HG03159 (cell line): Measurements from ENCODE around the gene PARD6G.

Experiments
- ATAC-seq: cut with Tn5 transposase; IDR thresholded peaks from one replicate; pipeline ENCODE4 v1.9.1; 2021; ENCODE audit warnings: mild to moderate bottlenecking, moderate library complexity; ENCODE audit not compliant: unreplicated experiment

Gene PARD6G

DNA sequence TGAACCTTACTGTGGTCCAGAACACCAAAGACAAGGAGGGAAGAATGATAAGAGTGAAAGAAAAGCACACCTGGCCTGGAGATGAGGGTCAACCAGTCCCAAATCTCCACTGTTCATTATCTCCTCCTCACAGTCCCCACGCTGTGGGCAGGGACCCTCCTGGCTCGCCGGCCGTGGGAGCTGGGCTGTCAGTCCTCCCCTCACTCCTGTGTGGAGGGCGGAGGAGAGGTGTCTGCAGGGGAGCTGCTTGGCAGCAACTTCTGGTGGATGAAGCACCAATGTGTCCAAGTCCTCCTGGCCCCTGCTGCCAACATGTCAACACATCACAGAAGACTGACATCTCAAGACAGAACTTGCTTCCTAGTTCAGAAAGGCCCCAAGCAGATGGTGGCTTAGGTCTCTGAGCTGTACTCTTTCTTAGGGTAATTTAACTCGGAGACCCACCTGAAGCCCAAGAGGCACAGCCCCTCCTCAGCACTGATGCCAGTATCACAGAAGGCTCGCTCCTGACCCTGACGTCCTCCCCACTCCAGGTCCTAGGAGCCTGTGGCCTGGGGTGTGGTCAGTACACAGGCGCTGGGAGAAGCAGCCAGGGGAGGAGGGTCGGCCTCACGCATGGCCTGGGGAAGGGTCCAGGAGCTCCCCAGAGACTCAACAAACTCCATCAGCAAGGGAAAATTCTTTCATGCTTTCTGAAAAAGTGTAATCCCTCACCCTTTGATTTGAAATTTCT, 54.5 kb downstream of the PARD6G start:
- no peak for ATAC-seq

DNA sequence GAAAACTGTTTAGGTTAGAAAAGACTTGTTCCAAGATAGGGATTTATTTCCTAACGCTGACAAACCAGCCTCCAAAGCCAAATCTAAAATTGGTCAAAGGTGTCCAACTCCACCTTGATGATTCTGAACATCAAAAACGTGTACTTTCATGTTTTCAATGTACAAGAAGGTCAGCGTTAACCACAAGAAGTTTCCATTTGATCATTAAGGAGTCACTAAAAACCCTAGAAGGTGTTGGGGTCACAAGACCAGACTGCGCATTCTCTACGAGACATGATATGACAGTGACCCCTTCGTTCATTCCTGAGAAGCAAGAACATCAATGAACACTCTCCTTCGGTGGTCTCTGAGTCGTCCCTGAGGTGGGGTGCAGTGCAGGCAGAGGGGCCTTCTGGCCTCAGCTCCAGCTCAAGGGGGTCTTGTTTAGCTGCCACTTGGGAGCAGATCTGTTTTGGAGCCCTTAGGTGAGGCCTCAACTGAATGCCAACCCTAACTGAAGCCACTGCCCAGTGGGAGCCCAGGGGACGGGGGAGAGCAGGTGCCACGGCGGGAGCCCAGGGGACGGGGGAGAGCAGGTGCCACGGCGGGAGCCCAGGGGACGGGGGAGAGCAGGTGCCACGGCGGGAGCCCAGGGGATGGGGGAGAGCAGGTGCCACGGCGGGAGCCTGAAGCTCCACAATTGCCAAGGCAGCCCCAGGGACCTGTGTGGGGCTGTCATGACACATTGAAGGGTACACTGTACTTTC, 55.2 kb downstream of the PARD6G start:
- no peak for ATAC-seq

DNA sequence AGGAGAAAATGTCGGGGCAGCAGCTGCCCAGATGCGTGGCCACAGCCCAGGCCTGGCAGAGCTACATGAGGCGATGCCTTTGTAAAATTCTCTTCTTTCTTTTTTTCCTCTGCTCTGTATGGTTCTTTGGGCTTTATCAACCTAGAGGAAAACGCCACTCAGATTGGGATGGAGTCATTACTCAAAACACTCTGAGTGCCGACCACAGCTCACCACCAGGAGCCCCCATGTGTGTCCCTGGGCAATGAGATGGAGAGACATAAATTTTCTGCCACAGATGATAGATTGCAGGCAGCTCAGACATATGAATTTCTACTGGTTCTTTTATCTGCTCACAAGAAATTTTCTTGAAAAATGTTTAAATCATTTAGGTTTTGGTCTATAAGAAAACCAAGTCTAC, 56.0 kb downstream of the PARD6G start:
- ATAC-seq = peak; percentile 51

DNA sequence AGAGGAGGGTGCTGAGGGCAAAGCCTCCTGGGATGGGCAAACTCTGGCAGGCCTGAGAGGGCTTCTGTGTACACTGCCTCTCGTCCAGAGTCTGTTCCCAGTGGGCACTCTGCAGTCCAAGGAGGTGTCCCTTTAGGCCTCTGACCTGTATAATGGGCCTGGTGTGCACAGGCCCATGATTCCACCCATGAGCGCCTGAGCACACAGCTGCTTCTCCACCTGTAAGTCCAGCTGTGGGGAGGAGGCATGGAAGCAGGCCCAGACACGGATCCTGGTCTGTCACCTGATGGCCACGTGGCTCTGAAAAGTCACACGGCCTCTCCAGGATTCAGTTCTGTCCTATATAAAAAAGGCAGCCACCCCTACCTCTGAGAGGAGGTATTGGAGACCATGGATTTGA, 57.0 kb downstream of the PARD6G start:
- ATAC-seq = no peak

DNA sequence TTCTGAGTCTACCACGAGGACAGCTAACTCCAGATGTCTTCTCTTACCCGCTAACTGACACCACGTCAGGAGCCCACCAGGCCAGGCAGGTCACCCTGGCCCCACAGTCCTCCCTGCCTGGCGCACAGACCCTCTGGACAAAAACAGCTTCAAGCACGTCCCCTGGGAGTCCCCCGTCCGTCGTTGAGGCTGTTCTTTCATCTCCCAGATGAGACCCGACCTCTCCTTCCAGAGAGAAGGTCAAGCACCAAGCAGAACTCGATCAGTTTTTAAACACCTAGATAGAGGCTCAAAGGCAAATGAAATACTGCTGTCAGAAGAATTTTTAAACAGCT, 57.8 kb downstream of the PARD6G start:
- ATAC-seq = no peak

DNA sequence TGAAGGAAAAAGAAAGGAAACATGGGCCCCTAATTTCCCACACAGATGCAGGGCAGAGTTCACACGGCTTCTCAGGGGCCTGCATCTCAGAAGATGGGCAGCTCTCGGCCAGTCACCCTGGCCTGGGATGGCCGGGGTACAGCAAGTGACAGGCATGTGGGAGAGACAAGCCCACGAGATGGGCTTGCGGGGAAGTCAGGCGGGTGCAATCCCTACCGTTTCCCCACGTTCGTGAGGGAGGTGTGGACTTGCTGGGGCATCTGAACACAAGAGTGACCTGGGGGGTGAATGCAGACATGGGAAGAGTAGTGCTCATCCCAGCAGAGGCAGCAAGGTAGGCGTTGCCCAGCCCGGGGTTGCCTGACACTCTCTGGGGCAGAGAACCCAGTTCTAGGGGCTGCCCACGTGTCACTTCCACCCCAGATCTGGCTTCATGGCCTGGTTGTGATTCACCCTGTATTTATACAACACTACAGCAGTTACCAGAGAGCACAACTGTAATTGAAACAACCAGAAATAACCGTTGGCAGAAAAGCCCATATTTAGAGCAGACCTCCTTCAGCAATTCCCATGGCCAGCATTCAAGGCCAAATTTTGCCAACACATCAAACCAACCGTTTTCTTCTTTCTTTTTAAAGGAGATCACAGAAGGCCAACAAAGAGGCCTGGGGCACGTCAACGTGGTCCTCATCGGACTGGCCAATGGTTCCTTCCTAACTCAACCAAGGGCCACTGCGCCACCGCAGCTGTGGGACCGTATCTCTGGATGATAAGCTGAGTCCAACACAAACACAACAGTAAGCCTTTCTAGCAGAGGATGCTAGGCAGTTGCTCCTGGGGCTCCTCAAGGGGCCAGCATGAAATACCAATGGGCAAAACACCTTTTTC, 58.4 kb downstream of the PARD6G start:
- no peak for ATAC-seq

DNA sequence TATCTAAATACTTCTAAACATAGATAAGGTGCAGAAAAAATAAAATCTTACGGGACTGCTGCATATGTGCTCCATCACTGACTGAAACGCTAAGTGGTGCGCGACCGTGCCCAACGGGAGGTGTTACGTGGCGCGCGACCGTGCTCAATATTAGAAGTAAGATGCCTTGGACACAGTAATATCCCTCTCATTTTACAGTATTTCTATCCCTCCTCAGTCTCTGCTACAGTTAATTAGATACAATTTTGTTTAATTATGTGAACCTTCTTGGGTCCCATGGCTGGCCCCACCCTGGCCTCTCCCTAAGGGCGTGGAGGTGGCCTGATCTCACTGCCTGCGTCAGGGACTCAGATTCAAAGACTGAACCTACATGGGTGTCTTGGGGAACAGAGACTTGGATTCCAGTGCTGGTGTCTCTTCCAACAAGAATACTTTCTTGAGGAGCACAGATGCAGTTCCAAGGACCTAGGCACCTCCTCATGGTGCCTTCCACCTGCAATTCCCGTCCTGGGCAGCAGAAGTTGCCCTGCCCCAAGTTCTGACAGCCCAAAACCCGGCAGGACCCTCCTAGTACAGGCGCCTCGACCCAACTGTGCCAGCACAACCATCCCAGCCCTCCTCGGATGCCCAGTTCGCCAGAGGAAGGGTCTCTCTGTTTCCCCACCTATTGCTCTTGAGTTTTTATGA, 59.2 kb downstream of the PARD6G start:
- ATAC-seq = no peak

DNA sequence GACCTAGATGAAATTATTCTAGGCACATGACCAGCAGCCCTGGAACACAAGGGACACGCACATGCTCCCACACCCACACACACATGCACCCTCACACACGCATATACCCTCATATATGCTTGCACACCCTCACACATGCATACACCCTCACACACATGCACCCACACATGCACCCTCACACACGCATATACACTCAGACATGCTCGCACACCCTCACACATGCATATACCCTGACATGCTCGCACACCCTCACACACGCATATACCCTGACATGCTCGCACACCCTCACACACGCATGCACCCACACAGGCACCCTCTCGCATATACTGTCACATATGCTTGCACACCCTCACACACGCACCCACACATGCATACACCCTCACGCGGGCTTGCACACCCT, 61.8 kb downstream of the PARD6G start:
- ATAC-seq = no peak

DNA sequence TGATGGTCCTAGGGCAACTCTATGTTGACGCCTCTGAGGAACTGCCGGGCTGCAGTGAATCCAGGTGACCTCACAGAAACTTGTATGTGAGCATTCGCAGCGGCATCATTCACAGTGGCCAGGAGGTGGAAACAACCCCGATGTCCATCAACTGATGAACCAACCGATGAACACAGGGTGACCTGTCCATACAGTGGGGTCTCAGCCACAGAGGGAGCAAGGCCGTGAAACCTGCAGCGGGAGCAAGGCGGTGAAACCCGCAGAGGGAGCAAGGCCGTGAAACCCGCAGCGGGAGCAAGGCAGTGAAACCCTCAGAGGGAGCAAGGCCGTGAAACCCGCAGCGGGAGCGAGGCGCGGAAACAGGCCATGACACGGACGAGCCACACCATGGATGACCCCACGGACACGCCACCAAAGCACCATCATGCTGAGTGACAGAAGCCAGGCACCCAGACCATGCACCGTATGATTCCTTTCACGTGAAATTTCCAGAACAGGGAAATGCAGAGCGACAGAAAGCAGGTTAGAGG, 63.0 kb downstream of the PARD6G start:
- ATAC-seq = no peak

DNA sequence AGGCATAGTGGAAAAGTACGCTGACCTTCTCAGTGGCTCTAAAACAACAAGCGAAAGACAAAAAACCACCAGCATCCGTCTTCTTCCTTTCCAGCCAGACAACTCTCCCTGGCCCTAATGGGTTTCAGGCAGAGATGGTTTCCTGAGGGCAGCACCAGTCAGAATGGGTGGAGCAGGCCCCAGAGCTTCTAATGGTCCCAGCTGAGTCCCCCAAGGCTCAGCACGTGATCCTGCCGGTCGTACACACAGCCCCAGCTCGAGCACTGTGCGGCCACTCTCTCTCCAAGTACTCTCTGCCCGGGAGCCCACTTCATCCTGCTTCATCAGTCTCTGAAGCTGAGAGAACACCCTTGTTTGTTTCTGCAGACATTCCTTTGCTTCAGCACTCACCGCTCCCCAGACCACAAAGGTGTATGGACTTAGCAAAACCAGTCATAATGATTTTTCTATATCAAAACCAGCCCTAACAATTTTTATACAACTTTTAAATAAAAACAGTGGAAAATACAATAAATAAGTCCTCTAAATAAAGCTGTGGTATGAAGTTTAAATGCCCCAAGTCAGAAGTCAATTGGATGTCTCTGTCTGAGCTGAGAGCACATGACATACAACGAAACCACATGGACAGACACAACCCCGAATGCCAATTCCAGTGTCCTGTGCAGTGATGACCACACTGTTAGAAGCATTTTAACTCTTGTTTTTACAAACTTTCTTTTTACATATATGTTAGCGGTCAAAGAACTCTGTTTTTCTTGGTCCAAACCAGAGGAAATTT, 63.9 kb downstream of the PARD6G start:
- ATAC-seq = no peak

DNA sequence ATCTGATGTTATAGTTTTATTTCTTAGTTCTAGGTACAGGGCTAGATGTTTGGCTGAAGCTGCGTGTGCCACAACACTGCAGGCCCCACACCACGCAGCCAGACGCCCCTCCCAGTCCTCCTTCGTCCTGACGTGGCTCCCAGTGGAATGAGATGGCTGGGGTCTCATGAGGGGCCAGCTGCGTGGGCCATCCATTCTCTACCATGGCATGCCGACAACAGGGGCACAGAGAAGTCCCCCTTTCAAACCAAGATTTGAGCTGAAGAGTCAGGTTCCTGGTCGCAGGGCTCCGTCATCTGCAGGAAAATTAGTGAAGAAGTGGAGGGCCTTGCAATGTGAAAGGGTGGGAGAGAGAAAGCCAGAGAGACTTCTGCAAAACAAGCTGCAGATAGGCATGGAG, 64.5 kb downstream of the PARD6G start:
- no peak for ATAC-seq

DNA sequence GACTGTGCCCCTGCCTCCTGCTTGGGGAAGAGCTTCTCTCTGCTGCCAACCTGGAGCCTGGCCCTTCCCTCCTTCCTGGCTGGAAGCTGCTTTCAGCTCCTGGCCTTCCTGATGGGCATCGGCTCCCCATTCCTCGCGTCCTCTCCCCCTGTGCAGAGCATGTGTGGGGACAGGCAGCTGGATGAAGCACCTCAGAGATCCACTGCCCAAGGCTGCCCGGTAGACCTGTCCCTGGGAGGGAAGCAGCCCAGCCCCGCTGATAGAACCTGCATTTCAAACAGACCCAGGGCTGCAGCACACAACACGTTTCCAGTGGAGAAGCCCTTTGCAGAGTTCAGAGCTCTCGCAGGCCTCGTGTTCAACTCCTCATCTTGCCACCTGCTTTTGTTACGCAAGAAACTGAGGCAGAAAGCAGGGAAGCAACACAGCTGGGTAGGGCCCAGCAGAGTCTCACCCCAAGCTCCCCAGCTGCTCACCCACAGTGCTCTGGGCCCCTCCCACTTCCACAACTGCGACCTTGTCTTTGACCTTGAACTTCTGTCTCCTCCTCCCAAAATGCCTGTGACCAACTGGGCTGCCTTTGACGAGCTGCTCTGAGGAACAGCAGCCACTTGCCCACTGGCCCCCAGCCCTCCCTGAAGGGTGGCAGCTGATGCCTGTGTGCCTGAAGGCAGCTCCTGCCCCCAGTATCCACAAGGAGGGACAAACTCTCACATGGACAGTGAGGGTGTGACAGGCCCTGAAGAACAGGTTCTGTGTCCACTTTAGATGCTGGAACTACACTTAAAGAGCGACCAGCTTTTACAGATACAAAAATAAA, 65.5 kb downstream of the PARD6G start:
- no peak for ATAC-seq

DNA sequence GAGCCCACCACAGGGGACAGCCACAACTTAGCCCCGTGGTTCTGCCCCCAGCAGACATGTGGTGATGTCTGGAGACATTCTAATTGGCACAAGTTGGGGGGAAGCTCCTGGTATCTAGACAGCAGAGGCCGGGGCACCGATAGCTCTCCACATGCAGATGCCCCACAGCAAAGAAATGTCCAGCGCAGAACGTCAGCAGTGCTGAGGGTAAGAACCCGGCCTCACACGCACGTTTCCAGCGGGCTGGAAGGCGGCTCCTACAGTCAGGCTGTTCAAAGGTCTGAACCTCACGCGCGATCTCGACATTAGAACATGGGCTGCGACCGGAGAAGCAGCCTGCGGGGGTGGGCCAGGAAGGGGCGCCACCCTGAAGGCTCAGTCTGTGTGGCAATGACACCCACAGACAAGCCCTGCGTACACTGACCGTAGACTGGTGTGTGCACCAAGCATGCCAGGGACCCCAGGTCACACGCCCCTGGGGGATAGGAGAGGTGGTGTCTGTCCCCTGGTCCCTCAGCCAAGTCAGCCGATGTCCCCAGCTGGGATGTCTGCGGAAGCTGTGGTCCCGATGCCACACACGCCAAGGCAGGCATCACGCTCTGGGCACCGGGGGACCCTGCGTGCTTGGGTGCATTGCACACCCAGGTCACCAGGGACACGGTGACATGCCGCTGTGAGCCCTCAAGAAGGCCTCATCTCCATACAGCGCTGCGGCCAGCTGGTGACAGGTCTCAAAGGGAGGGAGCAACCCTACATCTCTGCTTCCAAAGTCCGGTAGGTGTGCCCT, 66.3 kb downstream of the PARD6G start:
- ATAC-seq = no peak

DNA sequence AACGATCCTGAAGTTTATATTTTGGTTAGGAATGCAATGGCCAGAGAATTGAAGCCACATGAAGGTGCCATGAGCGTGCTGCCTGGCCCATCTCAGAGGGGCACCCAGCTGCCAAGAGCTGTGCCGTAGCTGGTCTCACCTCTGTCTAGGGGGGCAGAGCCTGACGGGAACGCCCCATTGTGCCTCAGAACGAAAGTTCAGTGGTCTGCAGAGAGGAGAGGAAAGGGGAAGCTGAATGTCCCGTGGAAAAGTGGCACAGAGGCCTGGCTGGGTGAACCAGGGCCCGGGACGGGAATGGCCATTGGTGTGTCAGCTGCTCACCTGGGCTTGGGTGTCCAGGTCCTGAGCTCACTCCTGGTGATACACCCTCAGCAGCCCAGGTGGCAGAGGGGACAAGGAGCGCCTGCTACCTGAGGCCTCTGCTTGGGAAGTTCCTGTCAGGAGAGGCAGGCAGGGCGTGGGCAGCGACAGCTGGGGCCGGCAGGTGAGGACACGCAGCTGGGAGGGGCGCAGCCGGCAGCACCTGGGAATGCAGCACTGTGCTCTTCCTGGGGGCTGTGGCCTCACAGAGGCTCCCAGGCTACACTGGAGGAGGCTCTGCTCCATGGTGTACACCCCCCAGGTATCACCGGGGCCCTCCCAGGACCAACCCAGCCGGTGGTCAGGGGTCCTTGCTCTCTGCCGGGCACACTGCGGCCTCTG, 67.3 kb downstream of the PARD6G start:
- ATAC-seq = no peak

DNA sequence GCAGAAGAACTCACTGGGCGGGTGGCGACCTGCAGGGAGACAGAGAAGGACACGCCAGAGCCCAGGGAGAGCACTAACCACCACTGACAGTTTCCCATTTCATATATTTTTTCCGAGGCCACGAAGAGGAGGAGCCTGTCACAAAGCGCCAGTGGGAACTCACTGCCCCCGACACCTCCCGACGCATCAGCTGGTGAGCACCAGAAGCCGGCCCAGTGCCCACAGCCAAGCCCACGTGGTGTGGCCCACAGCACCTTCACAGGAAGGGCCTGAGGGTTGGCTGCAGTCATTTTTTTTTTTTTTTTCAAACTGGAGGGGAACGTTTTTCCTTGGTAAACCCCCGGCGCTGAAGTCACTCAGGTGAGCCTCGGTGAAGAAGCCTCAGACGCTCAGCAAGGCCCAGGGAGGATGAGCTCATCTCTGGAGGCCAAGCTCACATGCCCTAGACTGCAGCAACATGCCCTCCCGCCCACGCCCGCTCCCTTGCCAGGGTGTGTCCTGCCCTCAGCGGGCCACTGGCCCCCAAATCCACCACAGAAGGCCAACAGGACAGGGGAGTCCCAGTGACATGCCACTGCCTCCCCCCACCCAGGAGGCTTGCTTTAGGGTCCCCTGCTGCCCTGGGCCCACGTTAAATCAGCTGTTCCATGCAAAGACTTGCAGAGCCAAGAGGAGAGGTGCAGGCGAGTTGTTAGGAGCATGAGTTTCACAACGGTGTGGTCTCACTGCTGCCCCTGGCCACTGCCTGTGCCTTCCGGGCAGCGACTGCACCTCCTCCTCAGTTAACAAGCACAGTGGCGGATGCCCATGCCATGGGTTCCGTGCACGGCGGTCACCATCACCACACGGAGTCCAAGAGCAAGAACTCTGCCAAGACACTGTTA, 68.1 kb downstream of the PARD6G start:
- no peak for ATAC-seq

DNA sequence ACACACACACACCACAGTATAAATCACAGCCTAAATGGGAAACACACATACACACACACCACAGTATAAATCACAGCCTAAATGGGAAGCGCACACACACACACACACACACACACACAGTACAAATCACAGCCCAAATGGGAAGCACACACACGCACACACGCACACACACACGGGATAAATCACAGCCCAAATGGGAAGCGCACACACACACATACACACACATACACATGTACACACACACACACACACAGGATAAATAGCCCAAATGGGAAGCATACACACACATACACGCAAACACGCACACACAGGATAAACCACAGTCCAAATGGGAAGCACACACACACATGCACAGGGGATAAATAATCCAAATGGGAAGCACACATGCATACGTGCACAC, 70.2 kb downstream of the PARD6G start:
- no peak for ATAC-seq
